ENCODE results near the gene MED12L. TPM values are rescaled to one million over a fixed set of nuclear protein-coding genes. Genes with fewer than 3 reads are reported as not detected.

Gene MED12L
- total and polyA plus RNA-seq, 9 of the 15 experiments (the other 6 are each of a cell fraction or from before 2014, with no cell fraction given) = not detected

DNA sequence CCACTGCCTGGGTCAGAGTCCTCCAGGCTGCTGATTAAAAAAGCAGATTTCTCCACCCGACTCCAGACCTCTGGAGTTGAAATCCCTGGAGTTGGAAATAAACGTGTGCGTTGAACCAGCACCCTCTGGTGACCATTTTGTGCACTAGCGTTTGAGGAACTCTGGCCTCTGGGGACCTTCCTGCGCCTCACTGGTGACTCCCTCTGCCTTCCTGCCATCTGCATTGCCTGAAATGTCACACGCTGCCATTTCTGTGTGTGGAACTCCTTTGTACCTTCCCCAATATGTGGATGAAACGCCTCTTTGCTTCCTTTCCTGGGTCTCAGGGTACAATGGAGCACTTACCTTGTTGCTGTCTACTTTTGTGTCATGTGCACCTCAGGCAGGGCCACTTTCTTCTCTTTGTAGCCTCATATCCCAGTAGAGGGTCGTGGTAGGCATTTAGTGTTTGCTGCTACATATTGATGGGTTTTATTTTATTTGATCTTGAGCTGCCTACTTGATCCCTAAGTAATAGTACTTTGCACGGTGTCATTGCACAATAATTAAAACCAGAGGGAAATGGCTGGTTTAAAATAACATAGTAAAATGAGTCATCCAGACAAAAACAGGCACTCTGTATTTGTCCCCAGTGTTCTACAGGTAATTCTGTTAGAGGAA lies 60.7 kb downstream of the MED12L start:
- Histone ChIP-seq H3K36me3 (ENCODE audit: control insufficient read depth, insufficient read depth, low read length) (no peaks in the 10 kb centered on the region), H3K27ac (ENCODE audit: extremely low read depth, low read depth, low read length) (no peak overlapping the region), H4K20me1 (replicated peaks; ENCODE audit: control insufficient read depth, insufficient read depth, low read length) (no peaks in the 10 kb centered on the region; the same call in 1 of the 2 replicates), H2AFZ (ENCODE audit: low read depth, low read length) (no peak overlapping the region), H3K9me1 (ENCODE audit: control insufficient read depth, insufficient read depth, low read length) (no peaks in the 10 kb centered on the region), H3K4me3 (no peak overlapping the region), H3K4me2 (ENCODE audit: insufficient read depth, low read length) (no peak overlapping the region), H3K9ac (ENCODE audit: insufficient read depth in 1 of 2, low read depth in 2 of 2, low read length in 2 of 2) (no peak overlapping the region), H3K27me3 (ENCODE audit: control insufficient read depth in 2 of 2, insufficient read depth in 2 of 2, low read length in 2 of 2) (peaks cover 11 to 14% of the 10 kb centered on the region in 2 experiments; a peak in 4 of 5 replicates), H3K9me3 (replicated peaks; ENCODE audit: control insufficient read depth, insufficient read depth, low read depth, low read length) (no peaks in the 10 kb centered on the region), H3K79me2 (ENCODE audit: control insufficient read depth, insufficient read depth, low read length) (no peaks in the 10 kb centered on the region), H3K4me1 (replicated peaks in 1 of 2; ENCODE audit: control insufficient read depth in 2 of 2, insufficient read depth in 2 of 2, low read length in 2 of 2) (no peaks in the 10 kb centered on the region)
- no TSS peak for BruUV-seq (replicated peaks)
- FAIRE-seq (peak; percentile 91), ATAC-seq (peak; percentile 97), DNase-seq (ENCODE audit: extremely low read depth in 1 of 4, low spot score in 3 of 4) (peak; percentile 43 to 74 (median 52))
- WGBS (ENCODE audit: insufficient coverage, low coverage, missing lambda C conversion rate) = 0% methylated on average over 9 of the region's 9 CpGs
- CTCF ChIA-PET (ENCODE audit: low intra/inter-chr PET ratio) = interaction anchor here (0.6 to 2.1 kb wide), 9 partner anchors 11 to 919 kb away, joined by 3 to 14 read pairs (median 3); no protein-coding TSS in a partner anchor
- in situ Hi-C loops (cut with MboI) = loop anchor here (25.0 kb wide), 1 partner anchor 634 kb away; no protein-coding TSS in a partner anchor
- intact Hi-C loops (cut with micrococcal nuclease) = loop anchor here (1.0 to 5.0 kb wide), 4 partner anchors 79 to 619 kb away; no protein-coding TSS in a partner anchor
- POLR2A ChIA-PET = no interaction called here
- TF ChIP-seq STAG1 (CRISPR knock-in tag; IDR thresholded peaks at IDR 0.05; ENCODE audit: borderline replicate concordance) = peak; percentile 70; the same call in 1 of the 2 replicates
- TF ChIP-seq SMC3 (conservative IDR thresholded peaks at IDR 0.05; ENCODE audit: insufficient read depth, low read depth, low read length) = peak; percentile 77
- peak; percentile 76; the same call in 1 of the 2 replicates for TF ChIP-seq XRCC5 (IDR thresholded peaks at IDR 0.05; ENCODE audit: low read depth, low read length)
- TF ChIP-seq, protein P1, sequence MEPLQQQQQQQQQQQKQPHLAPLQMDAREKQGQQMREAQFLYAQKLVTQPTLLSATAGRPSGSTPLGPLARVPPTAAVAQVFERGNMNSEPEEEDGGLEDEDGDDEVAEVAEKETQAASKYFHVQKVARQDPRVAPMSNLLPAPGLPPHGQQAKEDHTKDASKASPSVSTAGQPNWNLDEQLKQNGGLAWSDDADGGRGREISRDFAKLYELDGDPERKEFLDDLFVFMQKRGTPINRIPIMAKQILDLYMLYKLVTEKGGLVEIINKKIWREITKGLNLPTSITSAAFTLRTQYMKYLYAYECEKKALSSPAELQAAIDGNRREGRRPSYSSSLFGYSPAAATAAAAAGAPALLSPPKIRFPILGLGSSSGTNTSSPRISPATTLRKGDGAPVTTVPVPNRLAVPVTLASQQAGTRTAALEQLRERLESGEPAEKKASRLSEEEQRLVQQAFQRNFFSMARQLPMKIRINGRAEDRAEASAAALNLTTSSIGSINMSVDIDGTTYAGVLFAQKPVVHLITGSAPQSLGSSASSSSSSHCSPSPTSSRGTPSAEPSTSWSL (CRISPR knock-in tag; IDR thresholded peaks at IDR 0.05; ENCODE audit: borderline replicate concordance) = no peak
- peak; percentile 57; the same call in 1 of the 2 replicates for TF ChIP-seq SPI1 (IDR thresholded peaks at IDR 0.05; ENCODE audit: borderline replicate concordance, low read depth, low read length)
- TF ChIP-seq KDM2B (CRISPR knock-in tag; IDR thresholded peaks at IDR 0.05) = no peak
- no peak for TF ChIP-seq CBX3 (IDR thresholded peaks at IDR 0.05; ENCODE audit: borderline replicate concordance in 1 of 2, low read length in 2 of 2)
- TF ChIP-seq THRAP3 (IDR thresholded peaks at IDR 0.05; ENCODE audit: borderline replicate concordance) = no peak
- TF ChIP-seq, protein P2, sequence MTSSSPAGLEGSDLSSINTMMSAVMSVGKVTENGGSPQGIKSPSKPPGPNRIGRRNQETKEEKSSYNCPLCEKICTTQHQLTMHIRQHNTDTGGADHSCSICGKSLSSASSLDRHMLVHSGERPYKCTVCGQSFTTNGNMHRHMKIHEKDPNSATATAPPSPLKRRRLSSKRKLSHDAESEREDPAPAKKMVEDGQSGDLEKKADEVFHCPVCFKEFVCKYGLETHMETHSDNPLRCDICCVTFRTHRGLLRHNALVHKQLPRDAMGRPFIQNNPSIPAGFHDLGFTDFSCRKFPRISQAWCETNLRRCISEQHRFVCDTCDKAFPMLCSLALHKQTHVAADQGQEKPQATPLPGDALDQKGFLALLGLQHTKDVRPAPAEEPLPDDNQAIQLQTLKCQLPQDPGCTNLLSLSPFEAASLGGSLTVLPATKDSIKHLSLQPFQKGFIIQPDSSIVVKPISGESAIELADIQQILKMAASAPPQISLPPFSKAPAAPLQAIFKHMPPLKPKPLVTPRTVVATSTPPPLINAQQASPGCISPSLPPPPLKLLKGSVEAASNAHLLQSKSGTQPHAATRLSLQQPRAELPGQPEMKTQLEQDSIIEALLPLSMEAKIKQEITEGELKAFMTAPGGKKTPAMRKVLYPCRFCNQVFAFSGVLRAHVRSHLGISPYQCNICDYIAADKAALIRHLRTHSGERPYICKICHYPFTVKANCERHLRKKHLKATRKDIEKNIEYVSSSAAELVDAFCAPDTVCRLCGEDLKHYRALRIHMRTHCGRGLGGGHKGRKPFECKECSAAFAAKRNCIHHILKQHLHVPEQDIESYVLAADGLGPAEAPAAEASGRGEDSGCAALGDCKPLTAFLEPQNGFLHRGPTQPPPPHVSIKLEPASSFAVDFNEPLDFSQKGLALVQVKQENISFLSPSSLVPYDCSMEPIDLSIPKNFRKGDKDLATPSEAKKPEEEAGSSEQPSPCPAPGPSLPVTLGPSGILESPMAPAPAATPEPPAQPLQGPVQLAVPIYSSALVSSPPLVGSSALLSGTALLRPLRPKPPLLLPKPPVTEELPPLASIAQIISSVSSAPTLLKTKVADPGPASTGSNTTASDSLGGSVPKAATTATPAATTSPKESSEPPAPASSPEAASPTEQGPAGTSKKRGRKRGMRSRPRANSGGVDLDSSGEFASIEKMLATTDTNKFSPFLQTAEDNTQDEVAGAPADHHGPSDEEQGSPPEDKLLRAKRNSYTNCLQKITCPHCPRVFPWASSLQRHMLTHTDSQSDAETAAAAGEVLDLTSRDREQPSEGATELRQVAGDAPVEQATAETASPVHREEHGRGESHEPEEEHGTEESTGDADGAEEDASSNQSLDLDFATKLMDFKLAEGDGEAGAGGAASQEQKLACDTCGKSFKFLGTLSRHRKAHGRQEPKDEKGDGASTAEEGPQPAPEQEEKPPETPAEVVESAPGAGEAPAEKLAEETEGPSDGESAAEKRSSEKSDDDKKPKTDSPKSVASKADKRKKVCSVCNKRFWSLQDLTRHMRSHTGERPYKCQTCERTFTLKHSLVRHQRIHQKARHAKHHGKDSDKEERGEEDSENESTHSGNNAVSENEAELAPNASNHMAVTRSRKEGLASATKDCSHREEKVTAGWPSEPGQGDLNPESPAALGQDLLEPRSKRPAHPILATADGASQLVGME (CRISPR knock-in tag; IDR thresholded peaks at IDR 0.05) = no peak
- no peak for TF ChIP-seq SRSF3 (IDR thresholded peaks at IDR 0.05; ENCODE audit: insufficient read depth, low read length)
- no peak for TF ChIP-seq RUNX1 (IDR thresholded peaks at IDR 0.05; ENCODE audit: low read depth)
- TF ChIP-seq, protein P3, sequence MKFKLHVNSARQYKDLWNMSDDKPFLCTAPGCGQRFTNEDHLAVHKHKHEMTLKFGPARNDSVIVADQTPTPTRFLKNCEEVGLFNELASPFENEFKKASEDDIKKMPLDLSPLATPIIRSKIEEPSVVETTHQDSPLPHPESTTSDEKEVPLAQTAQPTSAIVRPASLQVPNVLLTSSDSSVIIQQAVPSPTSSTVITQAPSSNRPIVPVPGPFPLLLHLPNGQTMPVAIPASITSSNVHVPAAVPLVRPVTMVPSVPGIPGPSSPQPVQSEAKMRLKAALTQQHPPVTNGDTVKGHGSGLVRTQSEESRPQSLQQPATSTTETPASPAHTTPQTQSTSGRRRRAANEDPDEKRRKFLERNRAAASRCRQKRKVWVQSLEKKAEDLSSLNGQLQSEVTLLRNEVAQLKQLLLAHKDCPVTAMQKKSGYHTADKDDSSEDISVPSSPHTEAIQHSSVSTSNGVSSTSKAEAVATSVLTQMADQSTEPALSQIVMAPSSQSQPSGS (CRISPR knock-in tag; IDR thresholded peaks at IDR 0.05) = no peak
- no peak for TF ChIP-seq SMARCC2 (IDR thresholded peaks at IDR 0.05; ENCODE audit: low read depth)

Data from K562 (cell line).